Brain microvascular endothelial cell (primary cell): Measurements from ENCODE around the gene AXIN2.

Source experiments
- DNase-seq: peaks from one replicate; pipeline ENCODE4 v3.0.0-alpha.2; 2020
- H3K27ac ChIP-seq: fragments of 250-450 bp; sonication (Bioruptor Pico); 2 replicates; pipeline ENCODE4 v1.5.1; 2020; ENCODE audit warnings: mild to moderate bottlenecking, moderate library complexity
- H3K27me3 ChIP-seq: fragments of 250-450 bp; sonication (Bioruptor Pico); replicated peaks from 2 replicates; pipeline ENCODE4 v1.5.1; 2020; ENCODE audit warnings: mild to moderate bottlenecking
- H3K36me3 ChIP-seq: fragments of 250-450 bp; sonication (Bioruptor Pico); replicated peaks from 2 replicates; pipeline ENCODE4 v1.5.1; 2020; ENCODE audit warnings: mild to moderate bottlenecking
- H3K4me3 ChIP-seq: 2 replicates; pipeline ENCODE4 v1.5.1; 2011; ENCODE audit warnings: low read depth, mild to moderate bottlenecking, control low read depth, low read length, moderate library complexity
- CTCF ChIP-seq: IDR thresholded peaks from 2 replicates; pipeline ENCODE4 v1.5.1; 2011; ENCODE audit warnings: low read depth, mild to moderate bottlenecking, moderate library complexity, low read length, control low read depth, inconsistent platforms; ENCODE audit errors: missing control alignments
- in situ Hi-C: cut with HindIII; loops from 2 replicates; pipeline ENCODE4 v1.10.0; 2017; ENCODE audit warnings: low sequenced_read_pairs, low pct_ligation_motif_present

AXIN2 gene

GRCh38 chr17:65593092-65593854 lies 31.8 kb upstream of the AXIN2 start:
- Histone ChIP-seq H3K36me3 (no peaks in the 10 kb centered on the region), H3K4me3 (peak overlapping the region; percentile 40), H3K27ac (no peak overlapping the region), H3K27me3 (no peaks in the 10 kb centered on the region)
- no peak for TF ChIP-seq CTCF
- in situ Hi-C loops: no loop called here
- no peak for DNase-seq

- in situ Hi-C loops: no loop called here
- H3K27ac ChIP-seq: no peak overlapping the region
Measured at GRCh38 chr17:65592125-65592965, 30.9 kb upstream of the AXIN2 start.

GRCh38 chr17:65589321-65589720 lies 27.9 kb upstream of the AXIN2 start:
- in situ Hi-C loops: no loop called here
- no peaks in the 10 kb centered on the region for H3K36me3 ChIP-seq
- DNase-seq: no peak
- TF ChIP-seq CTCF: no peak
- no peaks in the 10 kb centered on the region for H3K27me3 ChIP-seq
- no peak overlapping the region for H3K27ac ChIP-seq
- H3K4me3 ChIP-seq: no peak overlapping the region

More at GRCh38 chr17:65592125-65592965, 30.9 kb upstream of the AXIN2 start:
- no peak for TF ChIP-seq CTCF
- Histone ChIP-seq H3K36me3 (no peaks in the 10 kb centered on the region), H3K27me3 (no peaks in the 10 kb centered on the region), H3K4me3 (no peak overlapping the region)
- no peak for DNase-seq

GRCh38 chr17:65588181-65588808 lies 26.8 kb upstream of the AXIN2 start:
- no peak overlapping the region for H3K4me3 ChIP-seq
- peak; percentile 2 for TF ChIP-seq CTCF
- no peak for DNase-seq
- no peaks in the 10 kb centered on the region for H3K27me3 ChIP-seq
- H3K36me3 ChIP-seq: no peaks in the 10 kb centered on the region
- H3K27ac ChIP-seq: no peak overlapping the region
- in situ Hi-C loops: no loop called here

- no peak for DNase-seq
- Histone ChIP-seq H3K27me3 (no peaks in the 10 kb centered on the region), H3K27ac (no peak overlapping the region), H3K4me3 (no peak overlapping the region), H3K36me3 (no peaks in the 10 kb centered on the region)
- in situ Hi-C loops: no loop called here
- no peak for TF ChIP-seq CTCF
Measured at GRCh38 chr17:65587534-65588180, 26.2 kb upstream of the AXIN2 start.
